ENCODE measurements around the gene BRD4. TPM values are rescaled to one million over a fixed set of nuclear protein-coding genes. Genes with fewer than 3 reads are reported as not detected.
A peak's percentile ranks its signal among the peaks of the same experiment; 100 is the strongest.

The BRD4 gene
- total RNA-seq, 2 experiments from 2014 or later = 123 to 125 TPM

DNA sequence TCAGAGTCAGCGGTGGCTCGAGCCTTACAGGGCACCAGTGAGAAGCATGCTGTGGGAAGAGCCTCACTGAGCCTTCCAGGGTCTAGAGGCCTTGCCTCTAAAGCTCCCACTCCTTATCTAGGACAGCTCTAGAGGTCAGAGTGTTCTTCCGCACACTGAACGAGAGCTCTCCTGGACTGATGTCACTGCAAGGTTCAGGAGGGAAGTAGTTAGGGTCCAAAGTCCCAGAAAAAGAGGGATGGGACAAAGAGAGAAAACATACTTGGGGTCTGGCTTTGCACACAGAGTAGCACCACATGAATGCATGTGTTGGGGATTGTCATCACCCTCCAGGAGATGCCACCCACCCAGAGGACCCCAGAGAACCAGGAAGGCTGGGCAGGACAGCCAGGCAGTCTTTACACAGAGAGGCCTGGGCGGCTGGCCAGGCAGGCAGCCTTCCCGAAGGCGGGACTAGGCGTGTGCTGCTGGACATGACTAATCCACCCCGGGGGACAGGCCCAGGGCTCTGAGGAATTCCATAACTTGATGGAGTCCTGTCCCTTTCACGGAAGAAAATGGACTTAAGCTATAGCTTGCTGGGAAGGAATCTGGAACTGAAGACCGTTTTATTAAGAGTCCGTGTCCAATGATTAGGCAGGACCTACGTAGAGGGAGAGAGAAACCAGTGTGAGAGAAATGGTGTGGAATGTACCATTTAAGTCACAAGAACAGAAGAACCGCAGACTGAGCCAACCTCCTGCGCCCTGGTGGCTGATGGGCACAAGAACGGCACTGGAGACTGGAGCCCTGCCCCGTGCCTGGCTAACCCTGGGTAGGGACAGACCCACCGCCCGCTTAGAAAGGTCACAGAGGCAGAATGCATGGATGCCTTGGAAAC is 83.5 kb downstream of the BRD4 start:
- Mint-ChIP-seq H3K4me1 (no peaks in the 10 kb centered on the region), H3K9me3 (ENCODE audit: low read depth) (no peaks in the 10 kb centered on the region), H3K27me3 (no peaks in the 10 kb centered on the region), H3K36me3 (peaks cover 18% of the 10 kb centered on the region), H3K4me3 (no peak overlapping the region), H3K27ac (no peak overlapping the region)
- no peak for ATAC-seq
- CTCF ChIA-PET = no interaction called here
- no peak for DNase-seq

DNA sequence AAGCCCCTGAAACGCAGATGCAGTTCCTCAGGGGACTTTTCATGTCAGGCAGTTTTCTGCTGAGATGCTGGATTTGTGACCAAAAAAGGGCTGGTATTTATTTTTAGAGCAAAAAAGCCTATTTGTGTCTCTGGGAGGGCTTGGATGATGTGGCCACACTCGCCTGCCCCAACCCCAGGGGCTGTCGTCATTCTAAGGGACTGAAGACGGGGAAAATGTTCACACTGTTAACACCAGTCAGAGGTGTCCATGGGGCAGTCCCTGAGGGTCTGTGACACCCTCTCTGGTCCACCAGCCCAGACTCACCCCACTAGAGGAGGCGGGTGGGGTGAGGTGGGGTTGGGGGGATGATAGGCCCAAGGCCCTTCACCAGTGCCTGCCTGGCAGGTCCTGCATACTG is 84.2 kb downstream of the BRD4 start:
- DNase-seq (no peak), ATAC-seq (no peak)
- Mint-ChIP-seq H3K27ac (peak overlapping the region; percentile 19), H3K9me3 (ENCODE audit: low read depth) (no peaks in the 10 kb centered on the region), H3K4me3 (no peak overlapping the region), H3K36me3 (peaks cover 13% of the 10 kb centered on the region), H3K27me3 (no peaks in the 10 kb centered on the region), H3K4me1 (no peaks in the 10 kb centered on the region)
- CTCF ChIA-PET = no interaction called here

DNA sequence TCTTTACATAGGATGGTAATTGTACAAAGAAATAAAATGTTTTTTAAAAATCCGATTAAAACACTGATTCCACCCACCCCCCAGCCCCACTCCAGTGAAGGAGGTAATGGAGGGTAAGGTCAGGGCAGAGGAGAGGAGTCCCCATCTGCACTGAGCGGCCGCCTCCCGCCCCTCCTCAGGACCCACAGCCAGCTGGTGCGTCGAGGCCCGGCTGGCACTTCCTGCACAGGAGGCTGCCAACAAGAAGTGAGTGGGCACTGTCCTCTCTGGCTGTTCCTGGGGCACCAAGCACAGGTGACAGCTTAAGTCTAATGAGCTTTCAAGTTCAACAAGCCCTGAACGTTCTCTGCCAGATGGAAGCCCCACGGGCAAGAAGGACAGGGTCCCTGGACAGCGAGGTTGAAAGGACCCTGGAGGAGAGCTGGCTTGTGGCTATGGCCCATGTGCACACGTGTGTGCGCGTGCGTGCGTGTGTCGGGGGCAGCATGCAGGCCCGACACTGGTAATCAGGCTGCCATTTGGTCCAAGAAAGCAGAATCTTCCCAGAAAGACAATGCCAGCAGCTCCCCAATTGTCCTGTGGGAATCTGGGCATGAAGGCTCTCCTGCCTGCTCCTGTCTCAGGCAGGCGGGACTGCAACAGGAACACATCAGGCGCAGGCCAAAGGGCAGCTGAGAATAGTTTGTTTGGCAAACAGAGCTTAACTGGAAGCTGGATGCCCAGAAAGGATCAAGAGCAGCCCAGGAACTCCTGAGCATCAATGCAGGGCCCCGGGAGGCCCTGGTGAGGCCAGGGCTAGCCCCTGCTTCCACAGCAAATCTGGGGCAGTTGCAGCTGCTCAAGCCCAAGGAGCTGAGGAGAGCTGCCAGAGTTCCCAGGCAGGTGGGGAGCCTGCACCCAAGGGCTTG is 85.0 kb downstream of the BRD4 start:
- Mint-ChIP-seq H3K9me3 (ENCODE audit: low read depth) (no peaks in the 10 kb centered on the region), H3K27me3 (no peaks in the 10 kb centered on the region), H3K4me3 (no peak overlapping the region), H3K4me1 (no peaks in the 10 kb centered on the region), H3K36me3 (peaks cover 8% of the 10 kb centered on the region), H3K27ac (no peak overlapping the region)
- ATAC-seq (no peak), DNase-seq (no peak)
- CTCF ChIA-PET = no interaction called here

DNA sequence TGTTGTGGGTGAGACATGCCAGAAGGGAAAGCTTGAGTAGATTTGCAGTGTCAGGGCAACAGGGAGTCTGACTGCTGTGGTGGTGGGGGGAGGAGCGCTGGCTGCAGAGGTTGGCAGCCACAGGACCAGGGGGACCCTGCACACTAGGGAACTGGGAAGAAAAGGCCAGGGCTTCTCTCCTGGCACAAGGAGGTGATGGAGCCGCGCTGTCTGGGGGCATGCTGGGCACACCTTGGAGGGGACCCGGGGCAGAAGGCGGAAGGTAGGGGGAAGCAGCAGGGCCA is 86.2 kb downstream of the BRD4 start:
- H3K4me3 Mint-ChIP-seq = no peak overlapping the region
- peaks cover 7% of the 10 kb centered on the region for H3K36me3 Mint-ChIP-seq
- CTCF ChIA-PET = interaction anchor here (1.4 kb wide), 1 partner anchor 17 kb away, joined by 4 read pairs; no protein-coding TSS in a partner anchor
- DNase-seq = no peak
- no peaks in the 10 kb centered on the region for H3K9me3 Mint-ChIP-seq (ENCODE audit: low read depth)
- no peak overlapping the region for H3K27ac Mint-ChIP-seq
- no peaks in the 10 kb centered on the region for H3K27me3 Mint-ChIP-seq
- ATAC-seq = no peak
- no peaks in the 10 kb centered on the region for H3K4me1 Mint-ChIP-seq

DNA sequence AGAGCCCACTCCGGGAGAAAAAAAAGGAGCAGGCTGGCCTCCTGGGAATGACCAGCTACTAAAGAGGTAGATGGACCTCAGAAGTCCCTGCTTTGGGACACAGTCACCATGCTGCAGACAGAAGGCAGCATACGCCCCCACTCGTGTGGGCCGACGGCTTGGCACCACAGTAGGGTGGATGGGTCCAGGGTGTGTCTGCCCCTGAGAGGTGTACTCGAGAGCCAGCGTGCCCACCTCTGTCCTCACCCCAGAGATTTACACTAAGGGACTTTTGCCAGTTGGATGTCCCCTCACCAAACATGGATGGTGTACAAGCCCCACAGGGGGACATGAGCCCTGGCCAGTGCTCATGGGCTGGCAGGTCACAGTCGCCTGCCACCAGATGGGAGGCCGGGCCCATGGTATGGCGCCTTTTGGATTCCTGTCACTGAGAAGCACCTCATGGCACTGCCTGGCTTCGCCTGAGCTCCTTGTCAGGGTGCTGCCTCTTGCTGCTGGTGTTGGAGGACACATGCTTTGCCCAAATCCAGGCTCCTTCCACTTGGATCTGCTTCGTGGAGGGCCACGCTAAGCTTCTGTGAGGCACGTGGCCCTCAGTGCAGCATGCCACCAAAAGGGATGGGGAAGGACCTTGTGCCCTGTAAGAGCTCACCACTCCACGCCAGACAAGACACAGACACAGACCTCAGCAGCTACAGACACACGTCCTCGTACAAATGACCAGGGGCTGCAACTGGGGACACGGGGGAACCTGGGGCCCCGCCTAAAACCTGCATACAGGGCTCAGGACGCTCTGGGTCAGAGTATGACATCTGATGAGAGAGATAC is 86.8 kb downstream of the BRD4 start:
- no peak for DNase-seq
- Mint-ChIP-seq H3K4me1 (no peaks in the 10 kb centered on the region), H3K4me3 (no peak overlapping the region), H3K36me3 (peaks cover 7% of the 10 kb centered on the region), H3K27ac (no peak overlapping the region), H3K9me3 (ENCODE audit: low read depth) (no peaks in the 10 kb centered on the region), H3K27me3 (no peaks in the 10 kb centered on the region)
- no peak for ATAC-seq
- CTCF ChIA-PET = interaction anchor here (1.4 kb wide), 1 partner anchor 16 kb away, joined by 4 read pairs; no protein-coding TSS in a partner anchor

DNA sequence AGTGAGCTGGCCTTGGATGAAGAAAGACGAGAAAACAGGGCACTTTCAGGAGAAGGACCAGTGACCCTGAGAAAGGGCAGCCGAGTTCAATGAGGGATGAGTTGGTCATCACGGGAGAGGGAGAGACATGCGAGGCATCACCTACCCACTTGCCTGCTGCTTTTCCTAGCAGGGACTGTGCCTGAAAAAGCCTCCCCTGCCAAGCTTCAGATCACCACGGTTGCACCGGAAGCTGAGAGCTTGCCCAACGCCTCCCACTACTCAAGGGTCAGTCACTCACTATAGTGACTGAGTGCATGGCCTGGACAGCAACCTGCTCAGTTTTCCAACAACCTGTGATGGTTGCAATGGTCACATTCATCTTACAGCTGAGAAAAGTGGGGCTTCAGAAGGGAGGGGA is 87.5 kb downstream of the BRD4 start:
- DNase-seq (no peak), ATAC-seq (no peak)
- Mint-ChIP-seq H3K27ac (no peak overlapping the region), H3K9me3 (ENCODE audit: low read depth) (no peaks in the 10 kb centered on the region), H3K4me3 (no peak overlapping the region), H3K4me1 (no peaks in the 10 kb centered on the region), H3K27me3 (no peaks in the 10 kb centered on the region), H3K36me3 (peaks cover 8% of the 10 kb centered on the region)
- CTCF ChIA-PET = interaction anchor here (1.4 kb wide), 1 partner anchor 16 kb away, joined by 4 read pairs; no protein-coding TSS in a partner anchor

DNA sequence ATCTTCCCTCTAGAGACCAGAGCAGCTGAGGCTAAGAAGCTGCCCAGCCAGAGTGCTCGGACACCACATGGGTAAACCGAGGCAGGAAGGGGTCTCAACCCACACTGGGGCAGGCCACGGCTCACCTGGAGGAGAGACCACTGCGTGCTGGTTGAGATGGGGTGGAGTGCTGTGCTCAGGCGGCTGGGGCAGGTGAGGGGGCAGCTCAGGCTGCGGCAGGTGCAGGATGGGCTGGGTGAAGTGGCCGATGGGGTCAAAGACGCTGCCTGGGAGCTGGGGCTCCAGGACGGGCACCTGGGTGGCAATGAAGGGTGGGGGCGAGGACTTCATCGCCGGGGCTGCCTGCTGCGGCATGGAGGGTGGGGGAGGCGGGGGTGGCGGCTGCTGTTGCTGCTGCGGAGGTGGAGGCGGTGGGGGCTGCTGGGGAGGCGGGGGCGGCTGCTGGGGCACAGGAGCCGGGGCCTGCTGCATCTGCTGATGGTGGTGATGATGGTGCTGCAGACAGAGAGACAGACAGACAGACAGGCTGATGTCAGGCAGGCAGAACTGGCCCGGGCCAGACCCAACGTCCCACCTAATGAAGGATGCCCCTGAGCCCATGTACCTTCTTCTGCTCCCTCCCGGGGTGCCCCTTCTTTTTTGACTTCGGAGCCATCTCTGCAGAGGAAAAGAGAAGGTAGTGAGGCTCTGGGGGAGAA is 88.1 kb downstream of the BRD4 start:
- H3K9me3 Mint-ChIP-seq (ENCODE audit: low read depth) = no peaks in the 10 kb centered on the region

DNA sequence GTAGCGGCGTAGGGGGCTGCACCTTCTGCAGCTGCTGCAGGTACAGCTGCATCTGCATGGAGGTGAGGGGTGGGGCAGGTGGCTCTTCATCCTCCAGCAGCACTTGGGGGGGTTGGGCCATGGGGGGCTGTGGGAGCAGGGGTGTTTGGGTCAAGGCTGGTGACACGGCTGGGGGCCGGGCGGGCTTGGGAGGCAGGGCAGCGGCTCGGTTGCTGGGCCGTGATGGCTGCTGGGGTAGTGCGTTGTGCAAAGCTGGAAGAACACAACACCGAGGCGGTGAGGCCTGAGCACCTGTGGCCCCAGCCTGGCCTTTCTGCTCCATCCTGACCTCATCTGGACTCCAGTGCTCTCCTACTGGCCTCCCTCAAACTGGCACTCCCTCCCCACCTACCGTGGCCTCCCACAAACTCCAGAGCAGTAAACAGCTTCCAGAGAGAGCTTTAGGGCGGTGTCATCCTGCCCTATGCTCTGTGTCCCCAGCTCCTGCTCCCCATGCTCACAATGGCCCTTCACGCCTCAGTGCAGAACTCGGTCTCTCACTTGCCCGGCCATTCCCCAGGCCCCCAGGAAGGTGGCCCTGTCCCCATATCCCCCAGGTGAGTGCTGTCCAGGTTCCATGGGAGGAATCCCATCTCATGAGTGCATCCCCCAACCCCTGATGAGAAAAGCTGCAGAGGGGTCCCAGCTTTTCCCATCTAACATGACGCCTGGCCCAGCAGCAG is 88.9 kb downstream of the BRD4 start:
- Mint-ChIP-seq H3K4me3 (no peak overlapping the region), H3K9me3 (ENCODE audit: low read depth) (no peaks in the 10 kb centered on the region), H3K36me3 (peaks cover 7% of the 10 kb centered on the region), H3K27me3 (no peaks in the 10 kb centered on the region), H3K4me1 (no peaks in the 10 kb centered on the region), H3K27ac (no peak overlapping the region)
- CTCF ChIA-PET = no interaction called here
- DNase-seq = no peak
- no peak for ATAC-seq

More for the DNA sequence above, 88.1 kb downstream of the BRD4 start:
- H3K27ac Mint-ChIP-seq = no peak overlapping the region
- CTCF ChIA-PET = no interaction called here
- H3K4me1 Mint-ChIP-seq = no peaks in the 10 kb centered on the region
- DNase-seq = no peak
- ATAC-seq = no peak
- H3K36me3 Mint-ChIP-seq = peaks cover 9% of the 10 kb centered on the region
- no peaks in the 10 kb centered on the region for H3K27me3 Mint-ChIP-seq
- H3K4me3 Mint-ChIP-seq = no peak overlapping the region

DNA sequence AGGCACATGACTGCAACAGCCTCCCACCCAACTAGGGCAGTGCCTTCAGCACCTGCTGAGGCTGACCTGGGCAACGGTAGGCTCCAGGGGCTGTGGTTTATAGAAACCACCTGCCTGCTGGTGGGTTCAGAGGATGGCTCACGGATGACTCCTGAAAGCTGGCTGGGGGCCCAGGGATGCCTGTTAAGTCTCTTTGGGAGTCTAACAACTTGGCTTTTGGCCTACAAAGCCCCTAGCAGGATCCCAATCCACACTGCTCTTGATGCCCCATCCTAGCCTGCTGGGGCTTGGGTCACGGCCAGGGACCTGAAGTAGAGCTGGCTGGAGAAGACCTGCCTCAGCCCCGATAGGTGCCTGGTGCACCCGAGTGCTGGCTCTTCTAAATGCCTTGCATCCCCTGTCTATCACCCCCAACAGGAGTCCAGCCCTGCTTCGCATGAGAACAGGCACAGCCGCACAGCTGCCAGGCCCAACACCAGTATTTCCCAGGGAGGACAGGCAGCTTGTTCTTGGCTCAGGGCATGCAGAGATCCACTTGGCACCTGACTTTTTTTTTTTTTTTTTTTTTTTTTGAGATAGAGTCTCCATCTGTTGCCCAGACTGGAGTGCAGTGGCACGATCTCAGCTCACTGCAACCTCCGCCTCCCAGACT is 91.0 kb downstream of the BRD4 start:
- Mint-ChIP-seq H3K4me3 (no peak overlapping the region), H3K9me3 (ENCODE audit: low read depth) (no peaks in the 10 kb centered on the region), H3K27me3 (no peaks in the 10 kb centered on the region), H3K36me3 (peaks cover 24% of the 10 kb centered on the region), H3K4me1 (no peaks in the 10 kb centered on the region), H3K27ac (no peak overlapping the region)
- DNase-seq (no peak), ATAC-seq (no peak)
- CTCF ChIA-PET = interaction anchor here (0.6 to 0.7 kb wide), 2 partner anchors 82 to 395 kb away, joined by 3 read pairs; no protein-coding TSS in a partner anchor

DNA sequence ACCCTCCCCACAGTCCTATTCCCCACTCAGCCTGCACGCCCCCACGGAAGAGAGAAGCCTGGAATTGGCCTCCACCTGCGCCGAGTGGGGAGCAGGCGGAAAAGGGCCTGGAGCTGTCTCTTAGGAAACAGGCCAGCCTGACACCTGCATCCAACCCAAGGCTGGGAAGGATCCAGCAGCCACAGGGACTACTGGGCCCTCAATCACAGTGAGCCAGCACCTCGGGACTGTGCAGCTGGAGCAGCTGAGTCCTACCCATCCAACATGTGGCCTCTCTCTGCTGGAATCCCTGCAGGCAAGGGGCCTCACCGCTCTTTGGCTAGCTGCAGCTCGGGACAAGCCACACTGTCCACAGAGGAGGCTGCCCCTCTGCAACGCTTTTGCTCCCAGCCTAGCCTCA is 91.8 kb downstream of the BRD4 start:
- H3K9me3 Mint-ChIP-seq (ENCODE audit: low read depth) = no peaks in the 10 kb centered on the region
- DNase-seq (no peak), ATAC-seq (no peak)
- H3K4me1 Mint-ChIP-seq = no peaks in the 10 kb centered on the region
- no peaks in the 10 kb centered on the region for H3K27me3 Mint-ChIP-seq
- CTCF ChIA-PET = no interaction called here
- H3K27ac Mint-ChIP-seq = no peak overlapping the region
- H3K4me3 Mint-ChIP-seq = no peak overlapping the region
- peaks cover 27% of the 10 kb centered on the region for H3K36me3 Mint-ChIP-seq

DNA sequence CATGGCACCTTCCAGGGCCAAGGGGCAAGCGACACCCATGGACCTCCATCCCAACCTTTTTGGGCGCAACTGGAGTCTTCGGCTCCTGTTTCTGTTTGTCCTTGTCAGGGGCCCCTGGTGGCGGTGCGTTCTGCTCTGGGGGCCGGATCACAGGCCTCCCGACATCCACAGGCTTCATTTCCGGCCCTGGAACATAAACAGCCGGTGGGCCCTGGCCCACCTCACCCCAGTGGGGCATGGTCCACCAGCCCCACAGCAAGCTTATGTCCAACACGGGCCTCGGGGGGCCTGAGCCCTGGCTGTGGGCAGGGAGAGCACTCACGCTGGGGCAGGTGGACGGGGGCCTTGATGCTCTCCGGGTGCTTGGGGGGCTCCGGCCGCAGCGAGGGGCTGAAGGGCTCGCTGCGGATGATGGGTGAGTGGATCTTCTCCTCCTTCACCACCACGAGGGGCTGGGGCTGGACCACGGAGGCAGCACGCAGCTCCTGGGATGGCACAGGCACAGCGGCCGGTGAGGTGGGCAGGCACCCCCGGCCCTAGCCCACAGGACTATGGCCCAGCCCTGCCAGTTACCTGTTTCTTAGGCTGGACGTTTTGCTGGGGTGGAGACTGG is 92.9 kb downstream of the BRD4 start:
- H3K27ac Mint-ChIP-seq = no peak overlapping the region
- peaks cover 30% of the 10 kb centered on the region for H3K36me3 Mint-ChIP-seq
- peaks cover 2% of the 10 kb centered on the region for H3K4me1 Mint-ChIP-seq
- CTCF ChIA-PET = no interaction called here
- no peak overlapping the region for H3K4me3 Mint-ChIP-seq
- peaks cover 2% of the 10 kb centered on the region for H3K27me3 Mint-ChIP-seq
- ATAC-seq (no peak), DNase-seq (no peak)
- H3K9me3 Mint-ChIP-seq (ENCODE audit: low read depth) = no peaks in the 10 kb centered on the region

Measured in activated CD8-positive, alpha-beta memory T cell treated with anti-CD3 and anti-CD28 coated beads, Interleukin-2, amount 10 ng/mL, durations not matched to agents 7 days and 5 days (primary cell).